Adrenal gland (tissue), 5 donors: Measurements from ENCODE around the gene TRRAP.

Experiments
- POLR2A ChIP-seq, 2 donors: fragments of 450-650 bp; IDR thresholded peaks; one replicate each; pipeline ENCODE4 v1.6.1; 2017; ENCODE audit warnings: antibody characterized with exemption in 2 of 2, mild to moderate bottlenecking in 2 of 2, moderate library complexity in 1 of 2
- TF ChIP-seq, protein P1 (sequence below), 6 experiments: fragments of 450-650 bp in 4 of 6; fragments of 200-600 bp in 2 of 6; sonication (generic) in 1 of 6; IDR thresholded peaks; 1 replicate in 5 of 6; 2 replicates in 1 of 6; pipeline versions ENCODE4 v1.5.1 to v1.8.0; 2016 to 2021; ENCODE audit warnings: antibody characterized with exemption in 6 of 6, mild to moderate bottlenecking in 2 of 6, moderate library complexity in 1 of 6
- donor health status: DM: no; HTN: no; CAD: no.

DNA sequence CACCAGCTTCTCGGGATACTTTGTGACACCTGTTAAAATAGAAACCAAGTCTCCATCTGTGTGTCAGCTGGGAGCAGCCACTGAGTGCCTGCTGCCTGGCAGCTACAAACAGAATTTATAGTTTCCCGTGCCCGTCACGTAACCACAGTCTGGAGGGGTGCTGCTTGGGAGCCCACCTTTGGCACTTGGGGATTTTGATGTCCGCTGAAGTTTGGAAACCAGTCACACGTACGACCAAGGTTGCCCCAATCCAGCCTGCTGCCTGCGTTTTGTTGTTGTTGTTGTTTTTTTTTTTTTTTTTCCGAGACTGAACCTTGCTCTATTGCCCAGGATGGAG, 1.6 kb downstream of the TRRAP start:
- TF ChIP-seq, protein P1, sequence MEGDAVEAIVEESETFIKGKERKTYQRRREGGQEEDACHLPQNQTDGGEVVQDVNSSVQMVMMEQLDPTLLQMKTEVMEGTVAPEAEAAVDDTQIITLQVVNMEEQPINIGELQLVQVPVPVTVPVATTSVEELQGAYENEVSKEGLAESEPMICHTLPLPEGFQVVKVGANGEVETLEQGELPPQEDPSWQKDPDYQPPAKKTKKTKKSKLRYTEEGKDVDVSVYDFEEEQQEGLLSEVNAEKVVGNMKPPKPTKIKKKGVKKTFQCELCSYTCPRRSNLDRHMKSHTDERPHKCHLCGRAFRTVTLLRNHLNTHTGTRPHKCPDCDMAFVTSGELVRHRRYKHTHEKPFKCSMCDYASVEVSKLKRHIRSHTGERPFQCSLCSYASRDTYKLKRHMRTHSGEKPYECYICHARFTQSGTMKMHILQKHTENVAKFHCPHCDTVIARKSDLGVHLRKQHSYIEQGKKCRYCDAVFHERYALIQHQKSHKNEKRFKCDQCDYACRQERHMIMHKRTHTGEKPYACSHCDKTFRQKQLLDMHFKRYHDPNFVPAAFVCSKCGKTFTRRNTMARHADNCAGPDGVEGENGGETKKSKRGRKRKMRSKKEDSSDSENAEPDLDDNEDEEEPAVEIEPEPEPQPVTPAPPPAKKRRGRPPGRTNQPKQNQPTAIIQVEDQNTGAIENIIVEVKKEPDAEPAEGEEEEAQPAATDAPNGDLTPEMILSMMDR (IDR thresholded peaks at IDR 0.05): no peak
- no peak for TF ChIP-seq POLR2A (IDR thresholded peaks at IDR 0.05)
